GM21447 (cell line): ENCODE results near the gene ACTR3.
A peak's percentile ranks its signal among the peaks of the same experiment; 100 is the strongest.
"Not testable (repeated sequence)": the region's sequence is repeated elsewhere in the genome, so short reads cannot be mapped to it uniquely, and the experiment has no call there.

Source experiments
- ATAC-seq: cut with Tn5 transposase; IDR thresholded peaks from one replicate; pipeline ENCODE4 v1.9.1; 2021; ENCODE audit not compliant: unreplicated experiment

ACTR3 gene

DNA sequence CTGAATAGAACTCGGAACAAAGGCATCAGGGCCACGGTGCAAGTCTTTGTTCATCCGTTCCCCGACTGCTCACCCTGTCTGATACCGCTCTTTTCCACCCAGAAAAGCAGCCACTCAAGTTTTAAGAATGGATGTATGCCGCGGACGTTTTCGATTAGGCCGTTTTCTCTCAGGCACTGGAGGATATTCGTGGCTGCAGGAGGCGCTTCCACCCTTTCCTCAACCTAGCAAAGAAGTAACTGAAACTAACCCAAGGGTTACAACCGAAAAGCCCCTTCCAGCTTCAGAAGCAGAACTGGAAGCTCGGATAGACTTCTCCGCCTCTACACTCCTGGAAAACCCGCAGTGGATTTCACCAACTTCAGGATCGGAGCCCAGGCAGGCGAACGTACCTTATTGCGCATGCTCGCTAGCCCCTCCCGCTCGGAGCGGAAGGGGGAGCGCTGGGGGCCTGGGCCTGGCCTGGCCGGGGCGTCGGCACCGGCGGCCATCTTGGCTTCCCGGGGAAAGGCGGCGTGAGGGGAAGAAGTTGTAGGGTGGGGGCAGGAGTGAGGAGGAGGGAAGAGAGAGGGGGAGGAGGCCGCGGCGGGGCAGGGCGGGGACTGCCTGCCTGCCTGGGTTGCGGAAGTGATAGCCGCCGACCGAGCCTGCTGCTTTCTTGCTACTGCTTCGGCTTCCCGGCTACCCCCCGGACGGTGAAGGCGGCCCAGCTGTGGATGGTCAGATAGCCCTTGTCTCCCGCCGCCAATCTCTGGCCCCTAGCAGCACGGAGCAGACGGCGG lies at the start of gene ACTR3:
Gene ACTR3 (plus strand): TSS at position 619 of the 782 bp plus-strand sequence. CDS start 191 bp downstream, outside the sequence.
- peak; percentile 50 for ATAC-seq

GRCh38 chr2:113840518-113840917 lies 49.4 kb upstream of the ACTR3 start:
- ATAC-seq, result no peak

- no peak for ATAC-seq
Measured at GRCh38 chr2:113842919-113843736, 46.8 kb upstream of the ACTR3 start.

GRCh38 chr2:113843737-113844050 lies 46.2 kb upstream of the ACTR3 start:
- not testable (repeated sequence) for ATAC-seq

DNA sequence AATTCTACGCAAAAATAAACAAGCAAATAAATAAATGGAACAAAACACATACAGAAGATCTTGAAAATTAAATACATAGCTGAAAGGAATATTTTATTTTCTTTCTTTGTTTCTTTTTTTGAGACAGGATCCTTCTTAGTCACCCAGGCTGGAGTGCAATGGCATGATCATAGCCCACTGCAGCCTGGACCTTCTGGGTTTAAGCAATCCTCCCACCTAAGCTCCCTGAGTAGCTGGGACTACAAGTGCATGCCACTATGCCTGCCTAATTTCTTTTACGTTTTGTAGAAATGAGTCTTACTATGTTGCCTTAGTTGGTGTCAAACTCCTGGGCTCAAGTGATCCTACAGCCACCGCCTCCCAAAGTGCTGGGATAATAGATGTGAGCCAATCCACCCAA lies 44.6 kb upstream of the ACTR3 start:
- ATAC-seq, result no peak

DNA sequence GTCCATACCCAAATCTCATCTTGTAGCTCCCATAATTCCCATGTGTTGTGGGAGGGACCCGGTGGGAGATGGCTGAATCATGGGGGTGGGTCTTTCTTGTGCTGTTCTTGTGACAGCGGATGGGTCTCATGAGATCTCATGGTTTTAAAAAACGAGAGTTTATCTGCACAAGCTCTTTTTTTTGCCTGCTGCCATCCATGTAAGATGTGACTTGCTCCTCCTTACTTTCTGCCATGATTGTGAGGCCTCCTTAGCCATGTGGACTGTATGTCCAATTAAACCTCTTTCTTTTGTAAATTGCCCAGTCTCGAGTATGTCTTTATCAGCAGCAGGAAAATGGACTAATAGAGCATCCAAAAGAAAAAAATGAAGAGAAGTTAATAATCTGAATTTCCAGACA lies 44.1 kb upstream of the ACTR3 start:
- ATAC-seq, result not testable (repeated sequence)

- no peak for ATAC-seq
Measured at GRCh38 chr2:113846429-113846828, 43.5 kb upstream of the ACTR3 start.

GRCh38 chr2:113847144-113847543 lies 42.7 kb upstream of the ACTR3 start:
- ATAC-seq, result no peak

DNA sequence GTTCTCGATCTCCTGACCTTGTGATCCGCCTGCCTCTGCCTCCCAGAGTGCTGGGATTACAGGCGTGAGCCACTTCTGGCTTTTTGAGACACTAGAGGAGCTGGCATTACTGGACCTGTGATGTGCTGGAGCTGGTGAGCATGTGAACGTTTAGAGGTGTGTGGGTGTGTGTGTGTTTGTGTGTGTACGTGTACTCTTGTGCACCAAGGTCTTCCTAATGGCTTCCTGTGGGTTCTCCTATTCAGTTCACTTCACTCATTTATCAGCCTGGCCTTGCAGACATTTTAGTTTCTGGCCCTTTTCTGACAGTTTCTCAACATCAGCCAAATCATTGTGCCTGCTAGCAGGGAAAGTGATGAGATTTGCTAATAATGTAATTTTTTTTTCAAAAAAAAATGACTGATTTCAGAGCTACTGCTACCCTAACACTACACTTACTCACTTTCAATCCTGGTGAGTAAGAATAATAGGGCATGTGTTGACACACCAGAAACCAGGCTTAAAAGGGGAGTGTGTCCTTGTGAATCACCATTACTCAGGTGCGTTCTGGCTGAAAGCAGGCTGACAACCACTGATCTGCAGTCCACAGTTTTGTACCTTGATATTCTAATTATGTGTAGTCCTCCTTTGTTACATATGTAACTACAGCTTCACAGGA lies 41.0 kb upstream of the ACTR3 start:
- ATAC-seq, result peak; percentile 56

DNA sequence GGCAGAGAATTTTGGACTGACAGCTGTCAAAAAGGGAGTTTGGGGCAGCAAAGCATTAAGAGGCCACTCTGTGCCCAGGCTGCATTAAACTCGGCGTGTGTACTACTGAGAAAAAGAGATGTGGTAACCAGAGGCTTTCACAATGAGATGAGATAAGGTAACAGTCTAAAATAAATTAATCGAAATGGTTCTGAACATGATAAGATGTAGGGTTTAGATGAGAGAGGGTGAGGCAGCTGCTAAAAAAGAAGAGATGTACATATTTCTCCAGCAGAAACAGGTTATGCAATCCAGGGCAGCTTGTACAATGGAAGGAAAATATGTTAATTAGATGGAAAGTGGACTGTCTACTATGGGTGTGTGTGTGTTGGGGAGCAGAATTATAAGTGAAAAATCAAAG lies 39.2 kb upstream of the ACTR3 start:
- no peak for ATAC-seq

- ATAC-seq, result no peak
Measured at GRCh38 chr2:113851640-113852039, 38.2 kb upstream of the ACTR3 start.

DNA sequence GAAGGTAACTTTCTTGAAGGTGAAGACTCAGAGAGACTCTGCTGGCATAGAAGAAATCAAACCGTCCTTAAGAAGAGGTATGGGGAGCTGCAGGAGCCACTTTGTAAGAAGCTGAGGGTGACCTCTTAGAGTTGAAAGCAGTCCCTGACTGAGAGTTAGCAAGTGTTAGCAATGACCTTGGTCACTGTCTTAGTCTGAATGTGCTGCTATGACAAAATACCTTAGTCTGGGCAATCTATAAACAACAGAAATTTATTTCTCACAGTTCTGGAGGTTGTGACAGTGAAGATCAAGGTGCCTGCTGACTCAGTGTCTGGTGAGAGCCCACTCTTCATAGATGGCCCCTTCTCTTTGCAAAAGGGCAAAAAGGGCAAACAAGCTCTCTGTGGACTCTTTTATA lies 35.7 kb upstream of the ACTR3 start:
- ATAC-seq, result no peak

DNA sequence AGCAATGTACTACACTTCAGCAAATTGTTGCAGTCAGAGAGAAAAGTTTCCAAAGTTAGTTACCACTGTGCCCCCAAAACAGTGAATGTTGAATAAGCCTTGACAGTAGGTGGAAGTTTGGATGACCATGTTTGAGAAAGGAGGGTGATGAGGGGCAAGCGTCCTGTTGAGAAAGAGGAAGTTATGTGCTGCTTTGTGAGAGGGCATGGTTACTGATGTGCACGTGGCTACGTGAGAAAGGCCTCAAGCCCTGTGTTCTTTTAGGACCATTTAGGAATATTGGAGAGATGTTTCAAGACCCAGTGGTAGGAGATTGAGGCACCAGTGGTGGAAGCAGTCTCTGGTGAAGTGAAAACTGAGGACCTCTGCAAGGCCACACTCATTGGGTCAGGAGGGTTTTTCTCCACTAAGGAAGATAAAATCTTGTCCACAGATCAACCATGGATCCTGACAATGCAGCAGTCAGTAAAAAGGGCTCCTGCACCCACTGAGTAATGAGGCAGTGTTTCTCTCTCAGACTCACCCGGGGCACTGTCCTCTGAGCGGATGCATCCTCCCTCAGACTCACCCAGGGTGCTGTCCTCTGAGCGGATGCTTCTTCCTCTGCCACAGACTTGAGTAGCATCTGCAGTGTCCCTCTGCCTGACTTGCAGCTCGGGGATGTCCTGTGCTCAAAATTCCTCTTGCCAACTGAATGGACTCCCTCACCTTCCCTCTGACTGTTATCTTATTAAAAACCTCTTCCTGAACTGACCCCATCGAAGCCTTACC lies 34.7 kb upstream of the ACTR3 start:
- ATAC-seq, result no peak

DNA sequence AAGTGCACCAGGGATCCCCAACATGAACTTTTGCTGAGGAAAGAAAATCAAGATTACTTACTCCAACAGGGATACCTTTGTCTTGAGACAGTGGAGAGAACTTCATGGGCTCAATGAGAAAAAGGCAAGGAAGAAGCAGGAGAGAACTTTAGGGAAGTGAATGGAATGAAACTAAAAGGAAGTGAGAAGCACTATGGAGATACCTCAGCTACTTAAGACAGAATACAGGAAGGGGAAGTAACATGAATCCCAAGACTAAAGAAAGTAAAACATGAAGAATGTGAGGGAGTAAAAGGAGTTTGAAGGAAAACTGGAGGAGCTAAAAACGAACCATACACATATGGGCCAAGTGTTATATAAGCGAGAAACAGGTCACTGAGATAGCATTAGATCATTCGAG lies 32.4 kb upstream of the ACTR3 start:
- no peak for ATAC-seq

GRCh38 chr2:113858764-113859163 lies 31.1 kb upstream of the ACTR3 start:
- ATAC-seq, result no peak

GRCh38 chr2:113861740-113862139 lies 28.1 kb upstream of the ACTR3 start:
- peak; percentile 37 for ATAC-seq

DNA sequence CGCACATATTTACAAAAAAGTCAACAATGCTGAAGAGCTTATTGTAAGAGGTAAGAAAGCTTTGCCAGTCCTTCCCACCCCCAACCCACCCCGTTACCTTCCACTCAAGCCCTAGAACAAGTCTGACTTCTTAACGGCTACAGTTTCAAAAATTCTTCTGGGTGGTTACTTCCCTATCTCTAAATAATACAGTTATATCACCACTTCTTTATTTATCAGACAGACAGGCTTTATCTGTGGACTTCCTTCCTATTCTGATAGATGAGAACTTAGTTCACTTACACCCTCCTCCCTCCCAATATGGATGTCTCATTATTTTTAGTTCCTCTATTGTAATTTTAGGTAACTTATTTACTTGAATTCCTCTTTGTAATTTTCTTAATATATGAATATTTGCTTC lies 26.7 kb upstream of the ACTR3 start:
- no peak for ATAC-seq

DNA sequence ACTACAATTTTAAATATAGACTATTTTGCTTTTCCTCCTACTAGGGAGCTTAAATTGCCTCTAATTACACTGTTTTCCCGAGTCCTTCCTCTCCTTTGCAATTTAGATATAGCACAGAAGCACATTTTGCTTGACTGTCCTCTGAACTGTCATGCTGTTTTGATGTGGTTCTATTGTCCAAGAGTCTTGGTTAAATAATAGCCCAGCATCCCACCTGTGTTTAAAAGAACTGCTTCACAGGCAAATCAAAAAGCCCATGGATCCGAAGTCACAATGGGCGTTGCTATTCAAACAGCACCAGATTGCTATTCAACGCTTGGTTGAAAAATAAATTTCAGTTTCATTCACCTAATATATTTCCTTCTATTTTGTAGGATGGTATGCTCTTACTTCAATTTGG lies 22.3 kb upstream of the ACTR3 start:
- no peak for ATAC-seq

- ATAC-seq, result no peak
Measured at GRCh38 chr2:113869253-113869652, 20.6 kb upstream of the ACTR3 start.

DNA sequence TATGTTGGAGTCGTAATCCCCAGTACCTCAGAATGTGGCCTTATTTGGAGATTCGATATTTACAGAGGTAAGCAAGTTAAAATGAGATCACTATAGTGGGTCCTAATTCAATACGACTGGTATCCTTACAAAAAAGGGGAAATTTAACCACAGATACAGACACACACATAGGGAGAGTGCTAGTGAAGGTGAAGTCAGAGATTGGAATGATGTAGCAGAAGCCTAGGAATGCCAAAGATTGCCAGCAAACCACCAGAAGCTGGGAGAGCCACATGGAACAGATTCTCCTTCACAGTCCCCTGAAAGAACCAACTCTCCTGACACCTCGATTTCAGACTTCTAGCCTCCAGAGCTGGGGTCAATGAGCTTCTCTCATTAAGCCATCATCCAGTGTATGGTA lies 17.7 kb upstream of the ACTR3 start:
- ATAC-seq, result no peak

DNA sequence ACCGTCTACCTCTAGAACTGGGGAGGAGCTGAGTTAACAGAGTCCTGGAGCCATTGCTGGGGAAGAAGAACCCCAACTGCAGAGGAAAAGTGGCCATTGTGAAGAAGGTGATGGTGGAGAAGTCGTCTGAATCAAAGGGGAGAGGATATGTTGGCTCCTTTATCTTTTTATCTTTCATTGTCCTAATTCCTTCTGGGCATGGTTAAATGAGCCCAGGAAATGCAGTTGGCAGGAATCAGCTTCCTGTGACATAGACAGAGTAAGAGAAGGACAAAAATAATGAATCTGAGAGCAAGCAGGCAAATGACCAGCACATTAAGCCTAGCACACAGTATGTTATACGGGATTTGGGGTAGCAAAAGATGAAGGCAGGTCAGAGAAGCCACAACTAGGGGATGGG lies 16.0 kb upstream of the ACTR3 start:
- no peak for ATAC-seq
